ENCODE measurements around the gene HIC2. TPM values are rescaled to one million over a fixed set of nuclear protein-coding genes. Genes with fewer than 3 reads are reported as not detected.
"Not testable (repeated sequence)": the region's sequence is repeated elsewhere in the genome, so short reads cannot be mapped to it uniquely, and the experiment has no call there.

The HIC2 gene
- total RNA-seq, 1 donor from 2014 or later, result 1.8 TPM

GRCh38 chr22:21493789-21494782, 76.9 kb downstream of the HIC2 start:
- DNase-seq (ENCODE audit: low read depth in 2 of 2), result not testable (repeated sequence)

- not testable (repeated sequence) for DNase-seq (ENCODE audit: low read depth in 2 of 2)
Measured at GRCh38 chr22:21497984-21498383, 80.8 kb downstream of the HIC2 start.

GRCh38 chr22:21498489-21498888, 81.3 kb downstream of the HIC2 start:
- DNase-seq (ENCODE audit: low read depth in 2 of 2), result not testable (repeated sequence)

GRCh38 chr22:21499623-21500506, 82.7 kb downstream of the HIC2 start:
- not testable (repeated sequence) for DNase-seq (ENCODE audit: low read depth in 2 of 2)

Other genes starting within 250 kb of the HIC2 start
- under 0.01 TPM in 1 of 2 replicates, not detected in the other for gene RIMBP3B, start 33.6 kb upstream of the HIC2 start, total RNA-seq
- gene TMEM191C, start 50.0 kb downstream of the HIC2 start, total RNA-seq, result 0.13 and 0.39 TPM in 2 replicates
- gene RIMBP3C, start 134.1 kb downstream of the HIC2 start, total RNA-seq, result under 0.01 and 0.13 TPM in 2 replicates
- gene UBE2L3, start 150.3 kb downstream of the HIC2 start, total RNA-seq, result 22.3 and 22.5 TPM in 2 replicates
- 12.3 and 13.5 TPM in 2 replicates for gene YDJC, start 212.7 kb downstream of the HIC2 start, total RNA-seq
- under 0.01 and 0.13 TPM in 2 replicates for gene CCDC116, start 215.4 kb downstream of the HIC2 start, total RNA-seq
- 39.4 and 45.4 TPM in 2 replicates for gene SDF2L1, start 224.9 kb downstream of the HIC2 start, total RNA-seq
- 12.1 and 19.7 TPM in 2 replicates for gene PPIL2, start 248.6 kb downstream of the HIC2 start, total RNA-seq